K562 (cell line): Measurements from ENCODE around the gene PLA2G4C. TPM values are rescaled to one million over a fixed set of nuclear protein-coding genes. Genes with fewer than 3 reads are reported as not detected.

ENCODE experiments used
- ATAC-seq: fragments of 200-7000 bp; cut with Tn5 transposase; 3 replicates; pipeline ENCODE4 v1.9.1; 2020; ENCODE audit warnings: moderate library complexity
- BruUV-seq: library from RNA; stranded (reverse); fragments of 400-500 nt; replicated peaks from 2 replicates; lab custom pipeline; 2021; lab: Mats Ljungman, UMichigan
- CTCF ChIA-PET: fragments of 300-600 bp; formaldehyde crosslinking; extraction: SDS; loops from one replicate; lab custom pipeline; 2021; ENCODE audit warnings: low intra/inter-chr PET ratio; lab: Yijun Ruan, JAX
- POLR2A ChIA-PET: fragments of 300-600, 350-650 bp; sonication (Branson Sonifier 250); formaldehyde crosslinking; extraction: SDS; loops from one replicate; lab custom pipeline; 2021; ENCODE audit warnings: antibody characterized with exemption, inconsistent platforms; lab: Yijun Ruan, JAX
- DNase-seq, 4 experiments: peaks; one replicate each; pipeline versions ENCODE4 v3.0.0 to v3.0.0-alpha.2; 2011 to 2018; ENCODE audit warnings: low spot score in 3 of 4, mixed read lengths in 3 of 4; ENCODE audit errors: extremely low read depth in 1 of 4
- FAIRE-seq: peaks from 2 replicates; lab custom pipeline; 2011; peaks lifted over from hg19 to GRCh38; lab: Jason Lieb, UNC
- H2AFZ ChIP-seq: 2 replicates; pipeline ENCODE4 v1.6.0; 2011; ENCODE audit warnings: low read depth, low read length, control low read depth, inconsistent platforms
- H3K27ac ChIP-seq: fragments of 200-600 bp; 3 replicates; pipeline ENCODE4 v1.8.0; 2011; ENCODE audit warnings: low read depth, mild to moderate bottlenecking, control low read depth, inconsistent platforms, low read length, moderate library complexity, mixed read lengths; ENCODE audit errors: extremely low read depth
- H3K27me3 ChIP-seq, 2 experiments: fragments of 300-600 bp in 1 of 2; 2 replicates in 1 of 2; 3 replicates in 1 of 2; pipeline versions ENCODE4 v1.6.0 to v1.8.0; 2011; ENCODE audit warnings: inconsistent platforms in 2 of 2, low read length in 2 of 2, mild to moderate bottlenecking in 1 of 2, mixed read lengths in 1 of 2, moderate library complexity in 1 of 2; ENCODE audit not compliant: control insufficient read depth in 2 of 2, insufficient read depth in 2 of 2
- H3K36me3 ChIP-seq: fragments of 300-600 bp; 3 replicates; pipeline ENCODE4 v1.8.0; 2011; ENCODE audit warnings: mild to moderate bottlenecking, low read length, inconsistent platforms; ENCODE audit not compliant: control insufficient read depth, insufficient read depth
- H3K4me1 ChIP-seq, 2 experiments: fragments of 200-600 bp in 1 of 2; replicated peaks in 1 of 2; 2 replicates in 1 of 2; 3 replicates in 1 of 2; pipeline versions ENCODE4 v1.5.1 to v1.8.0; 2011; ENCODE audit warnings: inconsistent platforms in 2 of 2, low read length in 2 of 2, mild to moderate bottlenecking in 1 of 2, mixed read lengths in 1 of 2, moderate library complexity in 1 of 2; ENCODE audit not compliant: control insufficient read depth in 2 of 2, insufficient read depth in 2 of 2
- H3K4me2 ChIP-seq: 2 replicates; pipeline ENCODE4 v1.6.1; 2011; ENCODE audit warnings: low read length, control low read depth, inconsistent platforms, mixed read lengths; ENCODE audit not compliant: insufficient read depth
- H3K4me3 ChIP-seq: fragments of 200-600 bp; sonication (generic), shearing (Covaris generic); 2 replicates; pipeline ENCODE4 v1.5.1; 2016; ENCODE audit warnings: control low read depth, inconsistent platforms
- H3K79me2 ChIP-seq: fragments of 200-600 bp; 3 replicates; pipeline ENCODE4 v1.8.0; 2011; ENCODE audit warnings: low read length, inconsistent platforms; ENCODE audit not compliant: control insufficient read depth, insufficient read depth
- H3K9ac ChIP-seq, 2 experiments: 2 replicates each; pipeline versions ENCODE4 v1.6.0 to v1.6.1; 2011; ENCODE audit warnings: low read depth in 2 of 2, low read length in 2 of 2, control low read depth in 1 of 2, inconsistent platforms in 1 of 2, mild to moderate bottlenecking in 1 of 2, mixed read lengths in 1 of 2; ENCODE audit not compliant: insufficient read depth in 1 of 2
- H3K9me1 ChIP-seq: one replicate; pipeline ENCODE4 v1.6.0; 2011; ENCODE audit warnings: inconsistent platforms, mild to moderate bottlenecking, low read length, moderate library complexity; ENCODE audit not compliant: control insufficient read depth, insufficient read depth
- H3K9me3 ChIP-seq: replicated peaks from 2 replicates; pipeline ENCODE4 v1.5.1; 2011; ENCODE audit warnings: low read depth, low read length, inconsistent platforms; ENCODE audit not compliant: control insufficient read depth, insufficient read depth
- H4K20me1 ChIP-seq: replicated peaks from 2 replicates; pipeline ENCODE4 v1.6.1; 2011; ENCODE audit warnings: low read length, inconsistent platforms, mixed read lengths; ENCODE audit not compliant: control insufficient read depth, insufficient read depth
- BDP1 ChIP-seq: IDR thresholded peaks from 3 replicates; pipeline ENCODE4 v1.6.1; 2011; ENCODE audit not compliant: insufficient read length, insufficient read depth
- CEBPG ChIP-seq, 3 experiments: fragments of 200-800 bp in 1 of 3; sonication (Bioruptor generic) in 1 of 3; sonication (generic) in 1 of 3; formaldehyde crosslinking in 1 of 3; IDR thresholded peaks in 2 of 3; conservative IDR thresholded peaks in 1 of 3; 2 replicates each; pipeline versions ENCODE4 v1.6.1 to v1.8.0; 2016 to 2022; ENCODE audit warnings: missing compliant biosample characterization in 2 of 3, missing genetic modification characterization in 2 of 3, mild to moderate bottlenecking in 1 of 3, missing genetic modification reagents in 1 of 3
- JUN ChIP-seq, 2 experiments: sonication (generic) in 1 of 2; formaldehyde crosslinking in 1 of 2; IDR thresholded peaks; 2 replicates each; pipeline versions ENCODE4 v1.6.1 to v1.8.0; 2012 to 2022; ENCODE audit warnings: borderline replicate concordance in 2 of 2, mild to moderate bottlenecking in 2 of 2, improper control_type of control experiment in 1 of 2, low read depth in 1 of 2, low read length in 1 of 2, missing genetic modification reagents in 1 of 2
- KLF6 ChIP-seq: fragments of 250-450 bp; sonication (Bioruptor Pico); IDR thresholded peaks from 2 replicates; pipeline ENCODE4 v1.4.0; 2020; ENCODE audit warnings: mild to moderate bottlenecking, moderate library complexity, borderline replicate concordance
- MBD2 ChIP-seq: sonication (generic); IDR thresholded peaks from 2 replicates; pipeline ENCODE4 v1.6.1; 2016; ENCODE audit warnings: low read depth, borderline replicate concordance
- SAP30 ChIP-seq: fragments of 200-600 bp; sonication (generic); IDR thresholded peaks from 2 replicates; pipeline ENCODE4 v1.6.1; 2012; ENCODE audit warnings: borderline replicate concordance, low read depth, mild to moderate bottlenecking, moderate library complexity, low read length, control low read depth, inconsistent platforms; ENCODE audit not compliant: insufficient read depth, poor library complexity, severe bottlenecking
- U2AF2 ChIP-seq: fragments of 200-400 bp; formaldehyde crosslinking; optimal IDR thresholded peaks from 2 replicates; pipeline ENCODE3; 2017; ENCODE audit warnings: low read depth, mild to moderate bottlenecking, low read length
- WHSC1 ChIP-seq: IDR thresholded peaks from one replicate; pipeline ENCODE4 v1.6.1; 2012; ENCODE audit warnings: low read length, control low read depth, inconsistent platforms
- ZBTB5 ChIP-seq: fragments of 450-650 bp; IDR thresholded peaks from 2 replicates; pipeline ENCODE4 v1.6.1; 2017; ENCODE audit warnings: antibody characterized with exemption
- ZNF695 ChIP-seq: fragments of 450-650 bp; formaldehyde crosslinking; IDR thresholded peaks from 2 replicates; pipeline ENCODE4 v1.4.0; 2020; ENCODE audit warnings: mild to moderate bottlenecking, moderate library complexity
- ZNF76 ChIP-seq: fragments of 250-450 bp; sonication (Bioruptor Pico); IDR thresholded peaks from 2 replicates; pipeline ENCODE4 v1.4.0; 2020; ENCODE audit warnings: mild to moderate bottlenecking, moderate library complexity, borderline replicate concordance
- ZNF77 ChIP-seq: fragments of 250-450 bp; sonication (Bioruptor Pico); IDR thresholded peaks from 2 replicates; pipeline ENCODE4 v1.5.0; 2020
- WGBS: fragments of 100-300 bp; shearing (Covaris generic); methylation state at CpG from one replicate; pipeline ENCODE4 v1.1.6; 2016; ENCODE audit warnings: low coverage, mixed read lengths; ENCODE audit not compliant: insufficient coverage; ENCODE audit errors: missing lambda C conversion rate; 5-methylcytosine and 5-hydroxymethylcytosine counted together
- in situ Hi-C: fragments of 300-500 bp; cut with MboI; formaldehyde crosslinking; loops from 4 replicates; pipeline ENCODE4 v1.15.0; 2018; ENCODE audit warnings: inconsistent platforms, mixed read lengths
- intact Hi-C: fragments of 100-400 bp; cut with micrococcal nuclease; formaldehyde crosslinking; loops from 2 replicates; pipeline ENCODE4 v1.14.2; 2022
- polyA plus RNA-seq, 8 experiments: library from polyadenylated mRNA; depleted of rRNA in 4 of 8; stranded (reverse) in 5 of 8; unstranded in 3 of 8; fragments of >200 nt; fragmentation: Nextera tagmentation in 2 of 8; fragmentation: Illumina TruSeq in 1 of 8; extraction: Ambion mirVana in 2 of 8; extraction: Trizol in 1 of 8; gene quantifications; 2 replicates each; pipeline versions ENCODE4 v1.2.1 to v1.2.3, GENCODE V29; 2011 to 2014; ENCODE audit warnings: inconsistent platforms in 1 of 8, missing spikeins in 1 of 8
- total RNA-seq, 7 experiments: library from RNA; depleted of rRNA in 6 of 7; stranded (reverse); fragments of >200 nt in 6 of 7; fragmentation: Illumina TruSeq in 2 of 7; extraction: Trizol in 2 of 7; gene quantifications; 2 replicates each; pipeline versions ENCODE4 v1.2.1 to v1.2.3, GENCODE V29; 2011 to 2021; ENCODE audit warnings: low replicate concordance in 1 of 7
- TF ChIP-seq, protein P1 (sequence below): fragments of 250-450 bp; sonication (Bioruptor Pico); IDR thresholded peaks from 2 replicates; pipeline ENCODE4 v1.9.0; 2021; ENCODE audit warnings: mild to moderate bottlenecking
- TF ChIP-seq, protein P2 (sequence below): IDR thresholded peaks from 2 replicates; pipeline ENCODE4 v1.6.1; 2012; ENCODE audit warnings: low read depth, low read length, improper control_type of control experiment, borderline replicate concordance
- TF ChIP-seq, protein P3 (sequence below): fragments of 250-450 bp; sonication (Bioruptor Pico); IDR thresholded peaks from 2 replicates; pipeline ENCODE4 v1.5.0; 2020; ENCODE audit warnings: mild to moderate bottlenecking

Gene PLA2G4C
- total and polyA plus RNA-seq, 9 of the 15 experiments (the other 6 are each of a cell fraction or from before 2014, with no cell fraction given), result 0.27 to 0.35 (median 0.35) TPM; not detected in 6

DNA sequence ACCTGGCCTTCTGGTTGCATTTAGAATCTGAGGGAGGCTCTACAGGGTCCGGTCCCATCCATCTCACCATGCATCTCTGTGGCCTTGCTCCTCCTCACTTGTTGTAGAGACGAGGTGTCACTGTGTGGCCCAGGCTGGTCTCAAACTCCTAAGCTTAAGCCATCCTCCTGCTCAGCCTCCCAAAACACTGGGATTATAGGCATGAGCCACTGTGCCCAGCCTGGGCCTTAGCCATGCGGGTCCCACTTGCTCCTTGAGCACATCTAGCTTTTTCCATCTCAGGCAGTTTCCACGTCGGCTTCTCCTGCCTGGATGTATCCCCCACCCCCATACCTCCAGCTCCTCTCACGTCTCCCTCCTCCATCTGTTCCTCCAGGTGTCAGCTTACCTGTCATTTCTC is 106.4 kb downstream of the PLA2G4C start (continued):
- TF ChIP-seq KLF6 (no peak), SAP30 (no peak), ZNF76 (CRISPR knock-in tag) (no peak), MBD2 (no peak), U2AF2 (no peak)

DNA sequence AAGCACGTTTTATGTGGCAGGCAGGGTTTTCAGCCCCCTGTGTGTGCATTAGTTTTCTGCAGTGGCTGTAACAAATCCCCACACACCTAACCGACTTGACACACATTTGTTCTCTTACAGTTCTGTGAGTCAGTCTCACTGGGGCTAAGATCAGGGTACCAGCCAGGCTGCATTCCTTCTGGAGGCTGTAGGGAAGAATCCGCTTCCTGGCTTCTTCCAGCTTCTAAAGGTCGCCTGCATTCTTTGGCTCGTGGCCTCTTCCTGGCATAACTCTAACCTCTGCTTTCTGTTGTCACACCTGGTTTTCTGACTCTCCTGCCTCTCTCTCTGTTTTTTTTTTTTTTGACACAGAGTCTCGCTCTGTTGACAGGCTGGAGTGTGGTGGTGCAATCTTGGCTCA is 109.8 kb downstream of the PLA2G4C start:
- in situ Hi-C loops, result no loop called here
- no peaks in the 10 kb centered on the region for H3K79me2 ChIP-seq
- intact Hi-C loops, result no loop called here
- TF ChIP-seq ZBTB5, result no peak
- TF ChIP-seq, protein P1, sequence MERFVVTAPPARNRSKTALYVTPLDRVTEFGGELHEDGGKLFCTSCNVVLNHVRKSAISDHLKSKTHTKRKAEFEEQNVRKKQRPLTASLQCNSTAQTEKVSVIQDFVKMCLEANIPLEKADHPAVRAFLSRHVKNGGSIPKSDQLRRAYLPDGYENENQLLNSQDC (CRISPR knock-in tag), result no peak
- no peak for TF ChIP-seq CEBPG (CRISPR knock-in tag; IDR thresholded peaks at IDR 0.05)
- no peak for TF ChIP-seq CEBPG (tag; conservative IDR thresholded peaks at IDR 0.05 in 1 of 2, IDR thresholded peaks at IDR 0.05 in 1 of 2)
- no peak for TF ChIP-seq WHSC1
- no peak for TF ChIP-seq ZNF77 (CRISPR knock-in tag)
- no peak for TF ChIP-seq ZNF695
- TF ChIP-seq JUN (IDR thresholded peaks at IDR 0.05; ENCODE audit: borderline replicate concordance, low read depth, low read length), result no peak
- TF ChIP-seq JUN (CRISPR knock-in tag; IDR thresholded peaks at IDR 0.05; ENCODE audit: borderline replicate concordance), result no peak
- TF ChIP-seq, protein P2, sequence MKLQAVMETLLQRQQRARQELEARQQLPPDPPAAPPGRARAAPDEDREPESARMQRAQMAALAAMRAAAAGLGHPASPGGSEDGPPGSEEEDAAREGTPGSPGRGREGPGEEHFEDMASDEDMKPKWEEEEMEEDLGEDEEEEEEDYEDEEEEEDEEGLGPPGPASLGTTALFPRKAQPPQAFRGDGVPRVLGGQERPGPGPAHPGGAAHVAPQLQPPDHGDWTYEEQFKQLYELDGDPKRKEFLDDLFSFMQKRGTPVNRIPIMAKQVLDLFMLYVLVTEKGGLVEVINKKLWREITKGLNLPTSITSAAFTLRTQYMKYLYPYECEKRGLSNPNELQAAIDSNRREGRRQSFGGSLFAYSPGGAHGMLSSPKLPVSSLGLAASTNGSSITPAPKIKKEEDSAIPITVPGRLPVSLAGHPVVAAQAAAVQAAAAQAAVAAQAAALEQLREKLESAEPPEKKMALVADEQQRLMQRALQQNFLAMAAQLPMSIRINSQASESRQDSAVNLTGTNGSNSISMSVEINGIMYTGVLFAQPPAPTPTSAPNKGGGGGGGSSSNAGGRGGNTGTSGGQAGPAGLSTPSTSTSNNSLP, result no peak
- TF ChIP-seq, protein P3, sequence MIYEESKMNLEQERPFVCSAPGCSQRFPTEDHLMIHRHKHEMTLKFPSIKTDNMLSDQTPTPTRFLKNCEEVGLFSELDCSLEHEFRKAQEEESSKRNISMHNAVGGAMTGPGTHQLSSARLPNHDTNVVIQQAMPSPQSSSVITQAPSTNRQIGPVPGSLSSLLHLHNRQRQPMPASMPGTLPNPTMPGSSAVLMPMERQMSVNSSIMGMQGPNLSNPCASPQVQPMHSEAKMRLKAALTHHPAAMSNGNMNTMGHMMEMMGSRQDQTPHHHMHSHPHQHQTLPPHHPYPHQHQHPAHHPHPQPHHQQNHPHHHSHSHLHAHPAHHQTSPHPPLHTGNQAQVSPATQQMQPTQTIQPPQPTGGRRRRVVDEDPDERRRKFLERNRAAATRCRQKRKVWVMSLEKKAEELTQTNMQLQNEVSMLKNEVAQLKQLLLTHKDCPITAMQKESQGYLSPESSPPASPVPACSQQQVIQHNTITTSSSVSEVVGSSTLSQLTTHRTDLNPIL (CRISPR knock-in tag), result no peak
- TF ChIP-seq BDP1, result no peak

More for the DNA sequence above, 109.8 kb downstream of the PLA2G4C start:
- no peak overlapping the region for H3K4me3 ChIP-seq
- ATAC-seq, result no peak
- FAIRE-seq, result no peak
- peaks cover 0 to 5% of the 10 kb centered on the region in 2 experiments; a peak in 2 of 5 replicates for H3K27me3 ChIP-seq
- peaks cover 0 to 4% of the 10 kb centered on the region in 2 experiments; a peak in 2 of 5 replicates for H3K4me1 ChIP-seq
- no peak overlapping the region for H3K27ac ChIP-seq
- WGBS, result 7% methylated on average over 5 of the region's 6 CpGs
- BruUV-seq, result no TSS peak
- no peaks in the 10 kb centered on the region for H3K9me3 ChIP-seq
- H2AFZ ChIP-seq, result no peak overlapping the region
- no peak overlapping the region for H3K9ac ChIP-seq
- ChIA-PET POLR2A (no interaction called here), CTCF (interaction anchor here (0.6 kb wide), 1 partner anchor 215 kb away, joined by 3 read pairs; no protein-coding TSS in a partner anchor)
- no peaks in the 10 kb centered on the region for H3K9me1 ChIP-seq
- H4K20me1 ChIP-seq, result no peaks in the 10 kb centered on the region
- no peaks in the 10 kb centered on the region for H3K36me3 ChIP-seq
- no peak overlapping the region for H3K4me2 ChIP-seq
- DNase-seq, result no peak
